ENCODE results near the gene CNNM2.

DNA sequence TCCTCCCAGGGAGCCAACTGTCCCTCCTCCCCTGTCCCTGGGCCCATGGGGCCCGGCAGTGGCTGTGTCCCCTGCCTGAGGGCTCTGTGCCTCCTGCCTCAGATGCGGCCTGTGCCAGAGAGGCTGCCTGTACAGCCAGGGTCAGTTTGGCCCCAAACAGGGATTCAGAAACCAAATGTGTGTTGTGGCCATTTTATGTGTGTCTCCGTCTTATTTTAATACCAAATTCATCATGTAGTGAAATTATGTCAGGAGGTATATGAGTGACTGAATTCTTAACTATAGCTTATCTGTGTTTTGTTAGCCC is 160.2 kb downstream of the CNNM2 start:
- TF ChIP-seq EZH2 (IDR thresholded peaks at IDR 0.05; ENCODE audit: insufficient read depth, poor library complexity, severe bottlenecking): no peak
- TF ChIP-seq EZH2phosphoT487 (IDR thresholded peaks at IDR 0.05; ENCODE audit: insufficient read depth, low read depth): no peak
